Duodenal mucosa (tissue), 2 donors: ENCODE data around the gene BCAS1.
A peak's percentile ranks its signal among the peaks of the same experiment; 100 is the strongest.

Source experiments
- H3K27ac ChIP-seq: one replicate; pipeline ENCODE4 v1.7.0; 2013; ENCODE audit warnings: low read depth, low read length
- H3K27me3 ChIP-seq, 2 donors: one replicate each; pipeline ENCODE4 v1.7.0; 2013; ENCODE audit warnings: low read length in 2 of 2, control low read depth in 1 of 2; ENCODE audit not compliant: insufficient read depth in 2 of 2, control insufficient read depth in 1 of 2
- H3K36me3 ChIP-seq, 2 donors: one replicate each; pipeline ENCODE4 v1.7.0; 2013; ENCODE audit warnings: low read length in 2 of 2, control low read depth in 1 of 2; ENCODE audit not compliant: insufficient read depth in 2 of 2, control insufficient read depth in 1 of 2
- H3K4me1 ChIP-seq, 2 donors: one replicate each; pipeline ENCODE4 v1.7.0; 2013; ENCODE audit warnings: low read length in 2 of 2, control low read depth in 1 of 2; ENCODE audit not compliant: insufficient read depth in 2 of 2, control insufficient read depth in 1 of 2
- H3K4me3 ChIP-seq, 2 donors: one replicate each; pipeline ENCODE4 v1.7.0; 2013; ENCODE audit warnings: low read length in 2 of 2, low read depth in 1 of 2
- H3K9ac ChIP-seq, 2 donors: one replicate each; pipeline ENCODE4 v1.7.0; 2013; ENCODE audit warnings: low read length in 2 of 2, low read depth in 1 of 2
- H3K9me3 ChIP-seq, 2 donors: one replicate each; pipeline ENCODE4 v1.7.0; 2013; ENCODE audit warnings: low read length in 2 of 2, control low read depth in 1 of 2; ENCODE audit not compliant: control insufficient read depth in 1 of 2

Gene BCAS1

DNA sequence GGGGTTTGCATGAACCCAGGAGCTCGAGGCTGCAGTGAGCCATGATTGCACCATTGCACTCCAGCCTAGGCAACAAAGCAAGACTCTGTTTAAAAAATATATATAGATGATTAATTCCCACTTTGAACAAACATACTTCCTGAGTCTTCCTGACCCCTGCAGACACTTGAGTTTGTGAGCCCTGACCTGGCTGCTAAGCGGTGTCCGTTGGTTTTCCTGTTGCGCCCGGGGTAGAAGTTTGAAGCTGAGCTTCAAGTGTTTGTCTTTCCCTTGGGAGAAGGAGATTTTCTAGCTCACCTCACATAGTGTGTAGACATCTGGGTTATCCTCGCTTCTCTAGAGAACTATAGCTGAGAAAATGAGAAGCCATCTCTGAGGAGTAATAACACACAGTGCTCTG lies 11.7 kb upstream of the BCAS1 start:
- H3K27me3 ChIP-seq: no peaks in the 10 kb centered on the region
- H3K9me3 ChIP-seq: no peaks in the 10 kb centered on the region
- H3K4me3 ChIP-seq: no peak overlapping the region
- no peaks in the 10 kb centered on the region for H3K36me3 ChIP-seq
- H3K27ac ChIP-seq: no peak overlapping the region
- H3K4me1 ChIP-seq: no peaks in the 10 kb centered on the region
- H3K9ac ChIP-seq: no peak overlapping the region

DNA sequence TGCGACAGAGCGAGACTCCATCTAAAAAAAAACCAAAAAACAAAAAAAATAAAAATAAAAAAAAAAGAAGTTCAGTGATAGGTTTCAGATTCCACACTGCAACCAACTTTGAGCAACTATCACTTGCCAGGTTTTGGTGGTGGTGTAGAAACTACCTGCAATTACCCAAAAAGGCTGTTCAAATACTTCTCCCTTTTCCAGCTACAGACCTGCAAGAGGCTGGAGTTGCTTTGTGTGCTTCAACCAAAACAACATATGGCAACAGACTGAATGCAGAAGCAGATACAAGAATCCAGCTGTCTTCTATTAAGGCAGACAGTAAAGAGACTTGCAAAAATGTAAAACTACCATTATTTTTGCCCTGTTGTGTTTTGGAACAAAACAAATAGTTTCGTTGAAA lies 9.3 kb upstream of the BCAS1 start:
- Histone ChIP-seq H3K9ac (no peak overlapping the region), H3K9me3 (no peaks in the 10 kb centered on the region), H3K27ac (no peak overlapping the region), H3K36me3 (no peaks in the 10 kb centered on the region), H3K27me3 (no peaks in the 10 kb centered on the region), H3K4me1 (no peaks in the 10 kb centered on the region), H3K4me3 (no peak overlapping the region)

DNA sequence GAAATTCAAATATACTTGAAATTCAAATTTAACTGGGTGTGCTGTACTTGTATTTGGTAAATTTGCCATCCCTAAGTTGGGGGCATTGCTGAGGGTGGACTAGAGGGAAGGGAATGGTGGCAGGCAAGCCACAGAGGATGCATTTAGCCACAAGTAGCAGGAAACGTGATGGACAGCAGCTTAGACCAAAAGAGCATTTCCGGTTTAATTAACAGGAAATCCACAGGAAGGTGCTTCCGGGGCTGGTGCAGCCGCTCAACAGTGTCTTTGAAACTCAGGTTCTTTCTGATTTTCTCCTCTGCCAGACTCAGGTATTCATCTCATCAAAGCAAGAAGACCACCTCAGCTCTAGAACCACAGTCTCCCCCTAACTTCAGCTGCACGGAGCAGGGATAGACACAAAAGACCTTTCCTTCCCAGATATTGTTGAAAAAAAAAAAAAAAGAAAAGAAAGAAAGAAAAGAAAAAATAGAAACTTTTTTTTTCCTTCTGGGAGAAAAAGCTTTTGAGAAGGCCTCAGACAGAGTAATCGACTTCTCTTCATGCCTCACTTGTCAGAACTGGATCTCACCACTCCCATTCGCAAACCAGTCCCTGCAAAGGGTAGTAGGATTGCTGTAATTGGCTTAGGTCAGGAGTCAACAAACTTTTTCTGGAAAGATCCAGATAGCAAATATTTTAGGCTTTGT lies 8.0 kb upstream of the BCAS1 start:
- H3K36me3 ChIP-seq: no peaks in the 10 kb centered on the region
- H3K9ac ChIP-seq: no peak overlapping the region
- H3K27me3 ChIP-seq: no peaks in the 10 kb centered on the region
- H3K9me3 ChIP-seq: no peaks in the 10 kb centered on the region
- no peaks in the 10 kb centered on the region for H3K4me1 ChIP-seq
- H3K4me3 ChIP-seq: no peak overlapping the region
- H3K27ac ChIP-seq: no peak overlapping the region

DNA sequence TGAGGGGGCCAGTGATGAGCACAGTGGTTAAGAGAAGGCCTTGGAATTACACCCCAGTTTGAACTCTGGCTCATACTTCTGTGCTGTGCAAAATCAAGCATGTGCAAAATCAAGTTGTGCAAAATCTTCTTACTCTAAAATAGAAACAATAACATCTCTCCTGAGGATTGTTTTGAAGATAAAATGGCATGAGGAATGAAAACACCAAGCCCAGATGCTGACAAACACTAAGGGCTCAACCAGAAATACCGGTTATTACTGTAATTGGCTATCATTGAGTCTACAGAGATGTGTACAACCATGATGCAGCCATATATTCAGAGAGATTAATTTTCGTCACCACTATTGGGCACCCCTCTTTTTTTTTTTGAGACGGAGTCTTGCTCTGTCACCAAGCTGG lies 5.9 kb upstream of the BCAS1 start:
- no peak overlapping the region for H3K9ac ChIP-seq
- H3K27me3 ChIP-seq: no peaks in the 10 kb centered on the region
- H3K27ac ChIP-seq: no peak overlapping the region
- no peaks in the 10 kb centered on the region for H3K36me3 ChIP-seq
- H3K4me1 ChIP-seq: no peaks in the 10 kb centered on the region
- H3K9me3 ChIP-seq: no peaks in the 10 kb centered on the region
- no peak overlapping the region for H3K4me3 ChIP-seq

DNA sequence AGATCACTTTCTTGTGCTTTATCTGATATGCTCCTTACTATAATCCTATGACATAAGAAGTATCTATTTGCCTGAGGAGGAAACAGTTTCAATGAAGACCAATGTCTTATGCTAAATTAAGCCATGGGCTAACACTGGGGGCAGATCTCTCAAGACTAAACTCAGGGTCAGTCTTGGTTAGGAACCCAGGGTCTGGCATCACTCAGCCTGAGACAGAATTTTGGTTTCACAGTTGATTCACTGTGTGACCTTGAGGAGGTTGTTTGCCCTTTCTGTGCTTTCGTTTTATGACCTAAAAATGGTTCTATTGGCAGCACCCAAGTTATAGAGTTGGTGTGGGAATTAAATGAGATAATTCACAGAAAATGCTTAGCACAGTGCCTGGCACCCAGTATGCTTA lies 4.9 kb upstream of the BCAS1 start:
- Histone ChIP-seq H3K36me3 (no peaks in the 10 kb centered on the region), H3K9me3 (no peaks in the 10 kb centered on the region), H3K27me3 (no peaks in the 10 kb centered on the region), H3K4me3 (no peak overlapping the region), H3K4me1 (peaks cover 5 to 6% of the 10 kb centered on the region in 2 donors), H3K9ac (no peak overlapping the region), H3K27ac (no peak overlapping the region)

DNA sequence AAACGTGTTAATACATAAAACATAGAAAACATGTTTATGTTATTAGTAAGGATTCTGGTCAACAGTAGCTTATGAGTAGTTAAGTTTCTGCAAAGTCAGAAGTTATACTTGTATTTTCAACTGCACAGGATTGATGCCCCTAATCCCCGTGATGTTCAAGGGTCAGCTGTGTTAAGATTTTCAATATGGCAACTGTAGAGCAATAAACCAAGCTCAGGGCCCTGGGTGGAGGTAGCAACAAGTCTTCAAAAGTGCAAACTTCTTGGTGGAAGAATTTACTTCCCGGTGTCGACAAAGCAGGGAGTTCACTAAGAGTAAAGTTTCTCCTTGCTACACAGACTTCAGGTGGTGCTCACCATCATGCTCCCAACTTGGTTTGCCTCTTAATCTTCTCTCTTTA lies 4.1 kb upstream of the BCAS1 start:
- no peaks in the 10 kb centered on the region for H3K9me3 ChIP-seq
- H3K4me1 ChIP-seq: peaks cover 12 to 13% of the 10 kb centered on the region in 2 donors
- no peaks in the 10 kb centered on the region for H3K27me3 ChIP-seq
- H3K9ac ChIP-seq: no peak overlapping the region
- no peak overlapping the region for H3K4me3 ChIP-seq
- H3K36me3 ChIP-seq: no peaks in the 10 kb centered on the region
- H3K27ac ChIP-seq: no peak overlapping the region

DNA sequence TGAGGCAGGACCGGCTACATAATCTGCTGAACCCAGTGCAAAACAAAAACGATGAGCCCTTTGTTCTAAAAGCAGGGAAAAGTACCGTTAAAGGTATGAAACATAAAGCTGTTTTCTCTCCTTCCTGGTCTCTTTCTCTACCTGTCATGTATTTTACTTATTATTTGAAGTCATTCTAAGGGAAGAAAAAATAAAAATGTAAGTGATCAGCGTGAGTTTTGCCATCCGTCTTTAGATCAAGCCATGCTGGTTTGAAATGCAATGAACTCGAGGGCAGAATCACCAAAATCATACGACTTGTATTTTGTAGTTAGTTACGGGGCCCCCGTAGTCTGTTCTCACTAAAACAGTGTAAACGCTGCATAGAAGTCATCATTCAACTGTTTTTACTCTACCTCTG lies 2.9 kb upstream of the BCAS1 start:
- H3K36me3 ChIP-seq: no peaks in the 10 kb centered on the region
- H3K9me3 ChIP-seq: no peaks in the 10 kb centered on the region
- H3K9ac ChIP-seq: no peak overlapping the region
- no peak overlapping the region for H3K27ac ChIP-seq
- H3K4me1 ChIP-seq: peaks cover 12 to 16% of the 10 kb centered on the region in 2 donors
- no peak overlapping the region for H3K4me3 ChIP-seq
- no peaks in the 10 kb centered on the region for H3K27me3 ChIP-seq

DNA sequence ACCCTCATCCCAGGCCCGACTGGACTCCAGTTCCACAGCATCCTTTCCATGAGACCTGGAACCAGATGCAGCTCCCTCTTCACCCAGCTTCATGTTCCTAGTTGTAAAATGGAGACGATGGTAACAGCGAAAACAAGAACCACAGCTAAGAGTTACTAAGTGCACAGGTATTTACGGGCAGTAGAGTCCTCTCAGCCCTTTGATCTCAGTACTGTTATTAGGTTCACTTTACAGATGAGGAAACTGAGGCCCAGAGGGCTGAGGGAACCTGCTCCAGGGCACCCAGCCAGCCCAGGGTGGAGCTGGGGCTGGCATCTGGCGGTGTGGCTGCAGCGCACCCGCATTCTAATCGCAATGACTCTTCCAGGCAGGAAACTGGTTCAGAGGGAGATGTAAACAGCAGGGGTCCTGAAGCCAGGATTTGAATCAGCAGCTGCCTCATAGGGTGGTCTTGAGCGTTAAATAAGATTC lies 858 bp downstream of the BCAS1 start:
- Histone ChIP-seq H3K9me3 (no peaks in the 10 kb centered on the region), H3K4me3 (peak overlapping the region; percentile 17 to 50), H3K9ac (no peak overlapping the region), H3K4me1 (peaks cover 28 to 33% of the 10 kb centered on the region in 2 donors), H3K27ac (no peak overlapping the region), H3K27me3 (no peaks in the 10 kb centered on the region), H3K36me3 (no peaks in the 10 kb centered on the region)

DNA sequence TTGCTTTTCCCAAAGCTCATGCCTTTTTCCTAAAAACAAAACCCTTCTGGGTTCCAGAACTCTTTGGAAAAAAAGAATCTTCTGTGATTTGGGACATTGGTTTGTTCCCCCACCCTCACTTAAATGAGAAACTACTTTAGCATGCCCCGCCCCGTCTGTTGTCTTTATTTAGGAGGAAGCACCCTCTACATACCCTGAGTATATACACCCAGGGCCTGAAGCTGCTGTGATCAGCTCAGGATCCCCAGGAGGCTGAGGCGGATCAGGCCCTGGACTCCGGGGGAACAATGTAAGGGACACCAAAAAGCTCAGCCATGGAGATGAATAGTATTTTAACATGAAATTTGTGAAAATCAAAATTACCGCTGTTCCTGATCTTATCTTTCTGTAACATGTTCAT lies 1.4 kb downstream of the BCAS1 start:
- no peaks in the 10 kb centered on the region for H3K36me3 ChIP-seq
- no peak overlapping the region for H3K4me3 ChIP-seq
- H3K4me1 ChIP-seq: peaks cover 28 to 33% of the 10 kb centered on the region in 2 donors
- H3K27ac ChIP-seq: no peak overlapping the region
- H3K9ac ChIP-seq: peak overlapping the region in 1 of 2 donors; percentile 65
- no peaks in the 10 kb centered on the region for H3K27me3 ChIP-seq
- no peaks in the 10 kb centered on the region for H3K9me3 ChIP-seq

DNA sequence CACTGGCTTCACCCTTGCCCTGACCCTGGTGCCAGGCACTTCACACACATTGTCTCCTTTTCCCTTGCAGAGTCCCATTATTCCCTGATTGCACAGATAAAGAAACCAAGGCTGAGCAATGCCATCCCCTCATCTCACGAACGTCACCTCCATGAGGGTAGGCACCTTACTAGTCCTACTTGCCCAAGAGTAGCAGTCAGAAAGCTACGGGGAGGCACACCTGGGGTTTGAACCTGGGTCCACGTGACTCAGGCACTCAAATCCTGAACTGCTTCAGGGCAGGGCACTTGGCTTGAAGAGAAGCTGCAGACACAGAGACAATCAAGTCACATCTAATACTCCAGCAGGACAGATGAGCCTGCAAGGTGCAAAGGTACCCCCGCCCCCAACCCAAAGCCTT lies 1.9 kb downstream of the BCAS1 start:
- Histone ChIP-seq H3K9ac (peak overlapping the region in 1 of 2 donors; percentile 65), H3K4me1 (peaks cover 28 to 33% of the 10 kb centered on the region in 2 donors), H3K27ac (no peak overlapping the region), H3K27me3 (no peaks in the 10 kb centered on the region), H3K4me3 (peak overlapping the region; percentile 19 to 53), H3K9me3 (no peaks in the 10 kb centered on the region), H3K36me3 (no peaks in the 10 kb centered on the region)
